ENCODE data around the gene TTC13.

- peak; percentile 85 for TF ChIP-seq CTCF (conservative IDR thresholded peaks at IDR 0.05; ENCODE audit: low read depth, low read length)
- TF ChIP-seq EZH2 (IDR thresholded peaks at IDR 0.05; ENCODE audit: low read length, unreplicated experiment): no peak
- no peak for TF ChIP-seq EZH2phosphoT487 (IDR thresholded peaks at IDR 0.05; ENCODE audit: borderline replicate concordance, low read length)
Observed at GRCh38 chr1:230917284-230918135, 61.2 kb downstream of the TTC13 start.
